OCI-LY1 (cell line): ENCODE measurements around the gene COG2.
A peak's percentile ranks its signal among the peaks of the same experiment; 100 is the strongest.

Experiments
- H2AFZ ChIP-seq: fragments of 200-600 bp; sonication (generic), shearing (Covaris generic); 2 replicates; pipeline ENCODE4 v1.6.0; 2014; ENCODE audit warnings: antibody characterized with exemption, mild to moderate bottlenecking, low read length
- H3F3A ChIP-seq: fragments of 200-600 bp; sonication (generic), shearing (Covaris generic); 2 replicates; pipeline ENCODE4 v1.6.0; 2014; ENCODE audit warnings: mild to moderate bottlenecking, antibody characterized with exemption, low read length, moderate library complexity; ENCODE audit not compliant: insufficient read depth
- H3K27ac ChIP-seq: fragments of 200-600 bp; sonication (generic); 2 replicates; pipeline ENCODE4 v1.5.1; 2014; ENCODE audit warnings: low read length, mixed run types, mild to moderate bottlenecking, low read depth; ENCODE audit not compliant: poor library complexity, severe bottlenecking
- H3K27me3 ChIP-seq: fragments of 200-600 bp; sonication (generic); 2 replicates; pipeline ENCODE4 v1.6.0; 2014; ENCODE audit warnings: antibody characterized with exemption, mild to moderate bottlenecking, low read length, moderate library complexity; ENCODE audit not compliant: insufficient read depth
- H3K36me3 ChIP-seq: fragments of 200-600 bp; sonication (generic); 2 replicates; pipeline ENCODE4 v1.6.1; 2014; ENCODE audit warnings: mild to moderate bottlenecking, antibody characterized with exemption, low read length, moderate library complexity, mixed read lengths; ENCODE audit not compliant: insufficient read depth
- H3K4me1 ChIP-seq: fragments of 200-600 bp; sonication (generic); 2 replicates; pipeline ENCODE4 v1.5.1; 2014; ENCODE audit warnings: mild to moderate bottlenecking, low read length, moderate library complexity; ENCODE audit not compliant: insufficient read depth, severe bottlenecking
- H3K4me2 ChIP-seq: fragments of 200-600 bp; sonication (generic), shearing (Covaris generic); 2 replicates; pipeline ENCODE4 v1.6.1; 2014; ENCODE audit warnings: low read length
- H3K4me3 ChIP-seq: fragments of 200-600 bp; sonication (generic); 2 replicates; pipeline ENCODE4 v1.5.1; 2014; ENCODE audit warnings: low read length, low read depth, mild to moderate bottlenecking, mixed read lengths; ENCODE audit not compliant: poor library complexity, severe bottlenecking
- H3K79me2 ChIP-seq: fragments of 200-600 bp; shearing (Covaris generic); 2 replicates; pipeline ENCODE4 v1.6.1; 2016; ENCODE audit warnings: mixed run types, low read length, mixed read lengths; ENCODE audit not compliant: insufficient read depth
- H3K9ac ChIP-seq: fragments of 200-600 bp; sonication (generic), shearing (Covaris generic); 2 replicates; pipeline ENCODE4 v1.6.1; 2014; ENCODE audit warnings: mild to moderate bottlenecking, low read length, mixed read lengths
- H3K9me2 ChIP-seq: fragments of 200-600 bp; sonication (generic), shearing (Covaris generic); 2 replicates; pipeline ENCODE4 v1.6.1; 2014; ENCODE audit warnings: low read depth, mild to moderate bottlenecking, low read length, mixed read lengths
- H3K9me3 ChIP-seq: fragments of 200-600 bp; shearing (Covaris generic); 2 replicates; pipeline ENCODE4 v1.6.1; 2014; ENCODE audit warnings: low read length, mixed read lengths
- H4K20me1 ChIP-seq: fragments of 200-600 bp; sonication (generic), shearing (Covaris generic); 2 replicates; pipeline ENCODE4 v1.6.0; 2016; ENCODE audit warnings: mild to moderate bottlenecking, low read length; ENCODE audit not compliant: insufficient read depth
- CTCF ChIP-seq: fragments of 200-600 bp; sonication (generic), shearing (Covaris generic); IDR thresholded peaks from 2 replicates; pipeline ENCODE4 v1.5.1; 2017; ENCODE audit warnings: mild to moderate bottlenecking, antibody characterized with exemption, low read length, moderate library complexity, mixed read lengths
- EZH2 ChIP-seq: fragments of 200-600 bp; sonication (generic), shearing (Covaris generic); IDR thresholded peaks from 2 replicates; pipeline ENCODE4 v1.8.0; 2017; ENCODE audit warnings: borderline replicate concordance, mixed run types, mild to moderate bottlenecking, antibody characterized with exemption, low read length, moderate library complexity, mixed read lengths

The COG2 gene

GRCh38 chr1:230642263-230642959, at the start of gene COG2:
Gene COG2 (plus strand): TSS chr1:230642481. CDS start chr1:230642607, 126 bp downstream.
- H3K27ac ChIP-seq: peak within 1 kb of the TSS; percentile 8

GRCh38 chr1:230592848-230593414, 49.4 kb upstream of the COG2 start:
- no peaks in the 10 kb centered on the region for H3K9me3 ChIP-seq
- no peaks in the 10 kb centered on the region for H3F3A ChIP-seq
- no peak overlapping the region for H3K4me3 ChIP-seq
- H3K9me2 ChIP-seq: no peaks in the 10 kb centered on the region
- no peak overlapping the region for H3K9ac ChIP-seq
- H2AFZ ChIP-seq: no peak overlapping the region
- no peaks in the 10 kb centered on the region for H3K36me3 ChIP-seq
- no peaks in the 10 kb centered on the region for H3K4me1 ChIP-seq
- H3K79me2 ChIP-seq: no peaks in the 10 kb centered on the region
- no peak overlapping the region for H3K27ac ChIP-seq
- TF ChIP-seq EZH2: no peak
- TF ChIP-seq CTCF: no peak
- H3K4me2 ChIP-seq: no peak overlapping the region
- H3K27me3 ChIP-seq: no peaks in the 10 kb centered on the region
- no peaks in the 10 kb centered on the region for H4K20me1 ChIP-seq

More at GRCh38 chr1:230642263-230642959, at the start of gene COG2:
- H4K20me1 ChIP-seq: no peaks in the 10 kb centered on the region
- peaks cover 27% of the 10 kb centered on the region for H3K4me1 ChIP-seq
- TF ChIP-seq CTCF (peak; percentile 90), EZH2 (no peak)
- H3K36me3 ChIP-seq: peaks cover 7% of the 10 kb centered on the region
- peak within 1 kb of the TSS; percentile 93 for H3K4me2 ChIP-seq
- H3K79me2 ChIP-seq: peaks cover 31% of the 10 kb centered on the region
- H3K9me2 ChIP-seq: no peaks in the 10 kb centered on the region
- peak within 1 kb of the TSS; percentile 76 for H3K9ac ChIP-seq
- H3F3A ChIP-seq: no peaks in the 10 kb centered on the region
- no peaks in the 10 kb centered on the region for H3K27me3 ChIP-seq
- peak within 1 kb of the TSS; percentile 80 for H3K4me3 ChIP-seq
- H3K9me3 ChIP-seq: no peaks in the 10 kb centered on the region
- peak within 1 kb of the TSS; percentile 44 for H2AFZ ChIP-seq

GRCh38 chr1:230594214-230594773, 48.0 kb upstream of the COG2 start:
- TF ChIP-seq CTCF: no peak
- TF ChIP-seq EZH2: no peak
- H3F3A ChIP-seq: no peaks in the 10 kb centered on the region
- no peak overlapping the region for H3K27ac ChIP-seq
- H3K79me2 ChIP-seq: no peaks in the 10 kb centered on the region
- H3K27me3 ChIP-seq: no peaks in the 10 kb centered on the region
- no peak overlapping the region for H3K9ac ChIP-seq
- H3K4me1 ChIP-seq: no peaks in the 10 kb centered on the region
- no peaks in the 10 kb centered on the region for H4K20me1 ChIP-seq
- H3K9me3 ChIP-seq: no peaks in the 10 kb centered on the region
- no peak overlapping the region for H3K4me2 ChIP-seq
- no peak overlapping the region for H3K4me3 ChIP-seq
- no peaks in the 10 kb centered on the region for H3K9me2 ChIP-seq
- H2AFZ ChIP-seq: no peak overlapping the region
- H3K36me3 ChIP-seq: no peaks in the 10 kb centered on the region
